HG03064 (cell line): ENCODE measurements around the gene ARX.

Source experiments
- ATAC-seq: cut with Tn5 transposase; IDR thresholded peaks from one replicate; pipeline ENCODE4 v1.9.1; 2021; ENCODE audit warnings: low read depth; ENCODE audit not compliant: unreplicated experiment

Gene ARX

GRCh38 chrX:25017667-25018247 is 2.0 kb upstream of the ARX start:
- ATAC-seq = no peak

DNA sequence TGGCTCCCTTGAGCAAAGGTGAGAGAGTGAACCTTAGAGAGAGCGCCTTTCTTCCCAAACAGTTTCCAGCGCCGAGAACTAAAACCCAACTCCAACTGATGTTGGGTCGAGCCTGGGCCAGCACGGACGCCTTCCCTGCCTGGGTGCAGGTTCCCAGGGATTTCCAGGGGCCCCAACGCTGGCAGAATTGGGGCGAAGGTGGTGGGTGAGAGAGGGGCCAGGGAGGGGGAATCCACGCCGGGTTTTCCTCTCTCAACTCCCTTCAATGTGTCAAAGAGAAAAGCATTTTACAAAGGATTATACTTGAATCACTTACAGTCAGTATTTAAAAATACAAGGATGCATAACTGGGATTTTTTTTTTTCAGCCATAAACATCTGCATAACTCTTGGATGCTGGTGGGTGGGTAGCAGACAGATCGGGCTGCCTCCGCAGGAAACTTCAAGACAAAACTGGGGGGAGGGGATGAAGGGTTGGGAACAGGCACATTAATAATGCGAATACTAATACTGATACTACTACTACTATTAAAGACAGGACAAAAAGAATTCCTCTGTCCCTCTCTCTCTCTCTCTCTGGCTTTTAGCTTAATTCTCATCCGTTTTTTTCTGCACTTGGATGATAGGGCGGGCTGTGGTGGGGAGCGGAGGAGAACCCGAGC is 1.3 kb upstream of the ARX start:
- ATAC-seq = no peak

DNA sequence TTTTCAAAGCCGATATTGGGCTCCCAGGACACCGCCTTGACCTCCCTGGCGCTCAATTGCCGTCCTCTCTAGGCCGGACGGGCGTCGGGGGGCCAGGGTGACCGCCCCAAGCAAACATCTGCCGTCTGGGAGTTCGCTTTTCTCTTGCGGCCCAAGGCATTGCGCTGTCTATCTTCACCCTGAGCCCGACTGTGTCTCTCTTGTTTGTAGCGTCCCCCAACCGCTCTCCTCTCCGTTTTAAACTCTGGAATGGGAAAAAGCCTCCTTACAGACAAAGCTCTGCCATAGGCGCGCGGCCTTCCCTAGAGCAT is 551 bp upstream of the ARX start:
- no peak for ATAC-seq

DNA sequence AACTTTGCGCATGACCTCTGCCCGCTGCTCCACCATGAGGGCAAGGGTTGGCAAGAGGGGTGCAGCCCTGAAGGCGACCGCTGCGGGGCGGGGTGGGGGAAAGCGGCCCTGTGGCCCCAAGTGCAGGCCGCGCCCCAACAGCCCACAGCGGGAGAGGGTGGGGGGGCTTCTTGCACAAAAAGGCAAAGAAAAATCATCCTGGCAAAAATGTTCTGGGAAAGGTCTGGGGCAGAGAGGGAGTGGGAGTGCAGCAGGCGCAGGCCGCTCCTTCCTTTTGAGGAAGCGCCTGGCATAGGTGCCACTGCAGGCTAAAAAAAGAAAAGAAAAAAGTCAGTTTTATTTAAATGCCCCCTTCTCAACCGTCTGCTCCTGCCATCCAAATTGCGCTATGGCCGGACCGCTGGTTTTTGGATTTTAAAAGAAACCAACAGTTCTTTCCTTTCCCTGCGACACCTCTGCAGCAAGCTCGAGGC is 1.4 kb downstream of the ARX start:
- ATAC-seq = no peak

GRCh38 chrX:25013632-25014365 is 2.0 kb downstream of the ARX start:
- ATAC-seq = no peak

DNA sequence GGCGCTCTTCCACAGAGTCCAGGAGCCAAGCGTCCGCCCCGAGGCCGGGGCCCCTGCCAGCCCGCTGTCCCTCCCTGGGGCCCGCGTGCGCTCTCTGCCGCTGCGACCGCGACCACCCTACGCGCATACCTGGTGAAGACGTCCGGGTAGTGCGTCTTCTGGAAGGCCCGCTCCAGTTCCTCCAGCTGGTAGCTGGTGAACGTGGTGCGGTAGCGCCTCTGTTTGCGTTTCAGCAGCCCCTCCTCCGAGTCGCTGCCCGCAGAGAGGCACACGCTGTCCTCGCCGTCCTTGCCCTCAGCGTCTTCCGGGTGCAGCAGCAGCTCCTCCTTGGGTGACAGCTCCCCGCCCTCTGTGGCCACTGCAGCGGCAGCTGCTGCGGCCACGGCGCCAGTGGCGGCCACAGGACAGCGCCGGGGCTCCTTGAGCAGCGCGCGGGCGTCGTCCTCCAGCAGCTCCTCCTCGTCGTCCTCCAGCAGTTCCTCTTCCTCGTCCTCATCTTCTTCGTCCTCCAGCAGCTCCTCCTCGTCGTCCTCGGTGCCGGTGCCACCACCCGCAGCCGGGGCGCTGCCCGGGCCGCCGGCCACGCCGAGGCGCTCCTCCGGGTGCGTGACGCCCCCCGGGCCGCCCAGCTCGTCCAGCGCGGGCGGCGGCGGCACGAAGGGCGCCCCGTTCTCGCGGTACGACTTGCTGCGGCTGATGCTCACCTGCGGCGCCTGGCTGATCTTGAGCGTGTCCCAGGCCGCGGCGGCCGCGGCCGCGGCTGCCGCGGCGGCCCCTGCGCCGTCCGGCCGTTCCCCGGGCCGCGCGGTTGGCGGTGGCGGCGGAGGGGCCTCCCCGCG is 2.8 kb downstream of the ARX start:
- ATAC-seq = no peak

- ATAC-seq = no peak
Measured at GRCh38 chrX:25012433-25012735, 3.4 kb downstream of the ARX start.

- no peak for ATAC-seq
Measured at GRCh38 chrX:25011589-25012432, 4.0 kb downstream of the ARX start.

- no peak for ATAC-seq
Measured at GRCh38 chrX:25010784-25011588, 4.8 kb downstream of the ARX start.

DNA sequence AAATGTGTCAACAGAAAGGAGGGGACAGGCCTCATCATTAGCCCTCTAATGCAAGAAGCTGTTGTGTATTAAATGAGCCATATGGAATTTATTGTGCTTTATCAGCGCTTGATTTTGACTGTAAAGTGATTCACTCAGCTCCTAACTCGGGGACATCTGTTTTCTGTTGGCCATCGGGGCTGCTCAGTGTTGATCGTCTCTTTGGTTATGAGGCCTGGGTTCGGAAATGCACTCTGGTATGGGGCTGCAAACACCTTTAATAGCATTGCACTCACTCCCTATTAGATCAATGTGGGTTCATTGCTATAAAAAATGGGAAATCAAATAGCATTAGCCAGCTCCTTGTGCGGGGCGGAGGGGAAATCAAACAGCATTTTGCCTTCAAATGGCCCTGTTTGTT is 6.4 kb downstream of the ARX start:
- no peak for ATAC-seq

DNA sequence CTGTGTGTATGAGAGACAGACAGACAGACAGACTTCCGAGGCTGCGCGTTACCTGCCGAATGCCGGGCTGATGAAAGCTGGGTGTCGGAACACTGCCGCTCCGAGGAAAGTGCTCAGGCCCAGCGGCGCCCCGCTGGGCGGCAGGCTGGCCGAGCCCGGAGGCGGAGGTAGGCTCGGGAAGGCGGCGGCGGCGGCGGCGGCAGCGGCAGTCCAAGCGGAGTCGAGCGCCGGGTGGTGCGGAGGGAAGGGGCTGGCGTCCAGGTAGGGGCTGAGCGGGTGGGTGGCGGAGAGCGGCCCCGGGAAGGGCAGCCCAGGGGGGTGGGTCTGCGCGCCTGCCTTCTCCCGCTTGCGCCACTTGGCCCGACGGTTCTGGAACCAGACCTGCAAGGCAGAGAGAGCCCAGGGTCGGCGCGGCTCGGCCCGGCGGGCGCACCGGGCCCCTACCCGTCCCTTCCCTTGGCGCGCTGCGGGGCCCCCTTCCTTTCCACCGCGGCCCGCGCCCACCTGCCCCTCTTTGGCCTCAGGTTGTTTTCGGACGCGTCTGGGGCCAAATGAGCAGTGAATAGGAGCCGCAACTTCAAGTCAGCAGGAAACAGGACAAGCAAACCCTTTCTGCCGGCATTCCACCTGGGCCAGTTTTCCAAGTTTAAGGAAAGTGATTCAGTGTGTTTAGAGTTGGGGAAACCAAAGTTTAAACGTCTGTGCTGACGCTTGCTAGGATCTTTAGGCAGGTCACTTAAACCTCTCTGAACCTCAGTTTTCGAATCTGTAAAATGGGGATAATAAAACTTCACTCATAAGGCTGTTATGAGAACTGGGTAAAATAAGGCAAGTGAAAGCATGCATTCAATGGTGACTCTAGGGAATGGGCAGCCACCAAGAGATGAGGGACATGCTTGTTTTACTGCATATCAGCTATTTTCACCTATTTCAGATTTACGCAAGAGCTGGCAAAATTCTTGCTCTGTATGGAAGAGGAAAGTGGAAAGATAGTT is 8.4 kb downstream of the ARX start:
- ATAC-seq = no peak

GRCh38 chrX:25006586-25007058 is 9.1 kb downstream of the ARX start:
- ATAC-seq = no peak

GRCh38 chrX:25005382-25006185 is 10.2 kb downstream of the ARX start:
- no peak for ATAC-seq

DNA sequence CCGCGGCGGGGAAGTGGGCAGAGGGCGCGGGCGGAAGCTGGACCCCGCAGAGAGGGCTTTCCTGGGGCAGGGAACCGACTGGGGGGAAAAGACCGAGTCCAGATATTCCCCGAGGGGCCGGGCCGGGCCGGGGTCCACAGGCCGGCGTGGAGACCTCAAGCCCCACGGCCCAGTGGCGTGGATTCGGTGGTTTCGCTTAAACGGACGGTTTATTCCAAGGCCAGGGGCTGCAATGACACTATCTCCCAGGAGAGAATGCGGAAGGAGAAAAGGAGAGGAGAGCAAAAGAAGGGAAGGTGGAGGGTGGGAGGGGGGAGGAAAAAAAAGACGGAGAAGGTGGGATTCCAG is 10.8 kb downstream of the ARX start:
- ATAC-seq = no peak

GRCh38 chrX:25004485-25005032 is 11.2 kb downstream of the ARX start:
- no peak for ATAC-seq

DNA sequence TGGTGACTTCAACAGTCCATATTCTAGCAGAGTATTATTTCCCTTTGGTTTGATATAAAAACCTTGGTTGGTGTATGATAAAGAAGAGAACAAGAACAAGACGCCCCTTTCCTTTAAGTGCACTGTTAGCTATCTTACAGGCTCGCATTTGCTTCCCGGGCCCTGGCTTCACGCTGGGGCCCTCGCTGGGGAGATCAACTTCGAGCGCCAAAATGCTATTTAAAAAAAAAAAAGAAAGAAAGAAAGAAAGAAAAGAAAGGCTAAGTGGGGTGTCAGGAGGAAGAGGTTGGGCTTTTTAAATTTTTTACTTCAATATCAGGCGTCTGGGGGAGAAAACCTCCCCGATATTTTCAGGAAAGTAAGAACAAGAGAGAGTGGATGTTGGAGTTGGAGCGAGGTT is 11.7 kb downstream of the ARX start:
- ATAC-seq = no peak

DNA sequence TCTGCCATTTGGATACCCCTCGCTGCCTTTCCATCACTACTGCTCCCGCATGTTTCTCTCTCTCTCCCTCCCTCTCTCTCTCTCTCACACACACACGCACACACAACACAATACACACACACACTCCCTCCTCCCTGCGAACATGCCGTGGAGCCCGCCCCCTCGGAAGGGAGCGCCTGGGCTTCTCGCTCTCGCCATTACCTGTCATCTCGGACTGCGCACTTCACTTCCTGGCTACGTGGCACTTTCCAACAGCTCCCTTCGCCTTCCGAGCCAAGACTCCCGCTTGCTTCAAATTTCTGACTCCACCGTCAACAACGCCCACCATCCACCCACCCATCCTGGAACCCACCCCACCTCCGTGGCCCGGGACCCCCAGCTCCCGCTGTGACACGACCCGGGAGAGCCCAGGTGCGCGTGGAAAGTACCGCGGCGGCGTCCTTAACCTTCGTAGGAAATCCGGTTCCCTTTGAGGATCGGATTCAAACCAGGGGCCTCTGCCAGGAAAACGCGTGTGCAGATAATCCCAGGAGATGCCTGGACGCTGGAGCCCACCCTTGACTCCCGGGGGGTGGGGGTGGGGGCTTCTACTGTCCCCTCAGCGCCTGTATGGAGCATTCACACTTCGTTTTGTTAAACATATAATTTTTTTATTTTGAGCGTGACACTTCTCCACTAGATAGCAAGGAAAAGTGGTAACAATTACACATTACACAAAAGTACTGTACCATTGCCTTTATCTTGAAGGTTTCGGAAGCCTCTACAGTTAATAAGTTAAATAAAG is 12.5 kb downstream of the ARX start:
- no peak for ATAC-seq
